Activated CD8-positive, alpha-beta memory T cell treated with anti-CD3 and anti-CD28 coated beads, Interleukin-2, amount 10 ng/mL, durations not matched to agents 7 days and 5 days (primary cell): ENCODE data around the gene LIPA. TPM values are rescaled to one million over a fixed set of nuclear protein-coding genes. Genes with fewer than 3 reads are reported as not detected.

Experiments used
- ATAC-seq: fragments of 150-1000 bp; cut with Tn5 transposase; one replicate; pipeline ENCODE4 v1.10.0; 2021; ENCODE audit warnings: moderate library complexity
- CTCF ChIA-PET: fragments of 350-600 bp; sonication (Branson Sonifier 250); formaldehyde crosslinking; loops from one replicate; lab custom pipeline; 2021; ENCODE audit warnings: antibody characterized with exemption; lab: Charles Lee
- DNase-seq: peaks from one replicate; pipeline ENCODE4 v3.0.0-alpha.2; 2020
- H3K27ac Mint-ChIP-seq: one replicate; pipeline ENCODE4 v1.8.0; 2021; ENCODE audit warnings: mild to moderate bottlenecking, mixed read lengths
- H3K27me3 Mint-ChIP-seq: one replicate; pipeline ENCODE4 v1.8.0; 2021; ENCODE audit warnings: mixed read lengths
- H3K36me3 Mint-ChIP-seq: one replicate; pipeline ENCODE4 v1.8.0; 2021; ENCODE audit warnings: mild to moderate bottlenecking, mixed read lengths
- H3K4me1 Mint-ChIP-seq: one replicate; pipeline ENCODE4 v1.8.0; 2021; ENCODE audit warnings: mixed read lengths
- H3K4me3 Mint-ChIP-seq: one replicate; pipeline ENCODE4 v1.8.0; 2021; ENCODE audit warnings: mild to moderate bottlenecking, moderate library complexity, mixed read lengths
- H3K9me3 Mint-ChIP-seq: one replicate; pipeline ENCODE4 v1.8.0; 2022; ENCODE audit warnings: low read depth, mixed read lengths
- total RNA-seq, 2 experiments: library from RNA; stranded (reverse); gene quantifications; one replicate each; pipeline ENCODE4 v1.2.3, GENCODE V29; 2021

LIPA gene
- total RNA-seq, 2 experiments from 2014 or later = 24.0 to 28.5 TPM

- CTCF ChIA-PET = interaction anchor here (1.6 to 1.9 kb wide), 2 partner anchors 26 to 213 kb away, joined by 3 to 5 read pairs; no protein-coding TSS in a partner anchor
- H3K27ac Mint-ChIP-seq = no peak overlapping the region
- ATAC-seq = no peak
Observed at GRCh38 chr10:89242840-89243568, 8.6 kb downstream of the LIPA start.

GRCh38 chr10:89242345-89242684 lies 9.3 kb downstream of the LIPA start:
- H3K4me3 Mint-ChIP-seq = no peak overlapping the region
- peaks cover 6% of the 10 kb centered on the region for H3K36me3 Mint-ChIP-seq
- no peaks in the 10 kb centered on the region for H3K27me3 Mint-ChIP-seq
- H3K4me1 Mint-ChIP-seq = peaks cover 7% of the 10 kb centered on the region
- no peak for ATAC-seq
- DNase-seq = no peak
- no peaks in the 10 kb centered on the region for H3K9me3 Mint-ChIP-seq
- H3K27ac Mint-ChIP-seq = no peak overlapping the region
- CTCF ChIA-PET = interaction anchor here (1.6 kb wide), 1 partner anchor 25 kb away, joined by 3 read pairs; no protein-coding TSS in a partner anchor

More at GRCh38 chr10:89242840-89243568, 8.6 kb downstream of the LIPA start:
- H3K4me3 Mint-ChIP-seq = no peak overlapping the region
- no peak for DNase-seq
- peaks cover 10% of the 10 kb centered on the region for H3K4me1 Mint-ChIP-seq
- H3K27me3 Mint-ChIP-seq = no peaks in the 10 kb centered on the region
- H3K9me3 Mint-ChIP-seq = no peaks in the 10 kb centered on the region
- peaks cover 9% of the 10 kb centered on the region for H3K36me3 Mint-ChIP-seq

- H3K4me1 Mint-ChIP-seq = peaks cover 7% of the 10 kb centered on the region
- no peak overlapping the region for H3K4me3 Mint-ChIP-seq
- H3K9me3 Mint-ChIP-seq = no peaks in the 10 kb centered on the region
- peaks cover 6% of the 10 kb centered on the region for H3K36me3 Mint-ChIP-seq
- no peak for DNase-seq
- no peak overlapping the region for H3K27ac Mint-ChIP-seq
- no peaks in the 10 kb centered on the region for H3K27me3 Mint-ChIP-seq
- no peak for ATAC-seq
- CTCF ChIA-PET = interaction anchor here (0.8 to 1.1 kb wide), 2 partner anchors 12 to 44 kb away, joined by 4 read pairs; no protein-coding TSS in a partner anchor
Observed at GRCh38 chr10:89241486-89242344, 9.9 kb downstream of the LIPA start.

- Mint-ChIP-seq H3K4me1 (peaks cover 7% of the 10 kb centered on the region), H3K27ac (no peak overlapping the region), H3K4me3 (no peak overlapping the region), H3K36me3 (peaks cover 4% of the 10 kb centered on the region), H3K27me3 (no peaks in the 10 kb centered on the region), H3K9me3 (no peaks in the 10 kb centered on the region)
- DNase-seq = no peak
- CTCF ChIA-PET = interaction anchor here (0.8 to 1.2 kb wide), 3 partner anchors 11 to 44 kb away, joined by 4 read pairs; no protein-coding TSS in a partner anchor
- ATAC-seq = no peak
Observed at GRCh38 chr10:89241026-89241425, 10.5 kb downstream of the LIPA start.

GRCh38 chr10:89240519-89240918 lies 11.1 kb downstream of the LIPA start:
- Mint-ChIP-seq H3K4me3 (no peak overlapping the region), H3K27me3 (no peaks in the 10 kb centered on the region), H3K27ac (no peak overlapping the region), H3K9me3 (no peaks in the 10 kb centered on the region), H3K4me1 (peaks cover 7% of the 10 kb centered on the region), H3K36me3 (peaks cover 4% of the 10 kb centered on the region)
- CTCF ChIA-PET = interaction anchor here (1.1 to 1.2 kb wide), 2 partner anchors 23 to 43 kb away, joined by 4 read pairs; no protein-coding TSS in a partner anchor
- ATAC-seq (no peak), DNase-seq (no peak)

GRCh38 chr10:89238956-89239644 lies 12.5 kb downstream of the LIPA start:
- Mint-ChIP-seq H3K9me3 (no peaks in the 10 kb centered on the region), H3K36me3 (peaks cover 4% of the 10 kb centered on the region), H3K27ac (no peak overlapping the region), H3K4me1 (peaks cover 7% of the 10 kb centered on the region), H3K27me3 (no peaks in the 10 kb centered on the region), H3K4me3 (no peak overlapping the region)
- ATAC-seq (no peak), DNase-seq (no peak)
- CTCF ChIA-PET = interaction anchor here (0.6 to 1.2 kb wide), 2 partner anchors 8 to 9 kb away, joined by 3 read pairs; no protein-coding TSS in a partner anchor

- CTCF ChIA-PET = no interaction called here
- Mint-ChIP-seq H3K36me3 (peaks cover 4% of the 10 kb centered on the region), H3K9me3 (no peaks in the 10 kb centered on the region), H3K4me3 (no peak overlapping the region), H3K27me3 (no peaks in the 10 kb centered on the region), H3K27ac (no peak overlapping the region), H3K4me1 (peaks cover 5% of the 10 kb centered on the region)
- DNase-seq (no peak), ATAC-seq (no peak)
Observed at GRCh38 chr10:89237849-89238248, 13.7 kb downstream of the LIPA start.

- H3K27me3 Mint-ChIP-seq = no peaks in the 10 kb centered on the region
- H3K9me3 Mint-ChIP-seq = no peaks in the 10 kb centered on the region
- no peak overlapping the region for H3K4me3 Mint-ChIP-seq
- CTCF ChIA-PET = no interaction called here
- no peak for DNase-seq
- ATAC-seq = no peak
- no peak overlapping the region for H3K27ac Mint-ChIP-seq
- H3K36me3 Mint-ChIP-seq = peaks cover 5% of the 10 kb centered on the region
- no peaks in the 10 kb centered on the region for H3K4me1 Mint-ChIP-seq
Observed at GRCh38 chr10:89236226-89236797, 15.3 kb downstream of the LIPA start.

- H3K4me1 Mint-ChIP-seq = no peaks in the 10 kb centered on the region
- H3K36me3 Mint-ChIP-seq = peaks cover 5% of the 10 kb centered on the region
- H3K27ac Mint-ChIP-seq = no peak overlapping the region
- H3K27me3 Mint-ChIP-seq = no peaks in the 10 kb centered on the region
- DNase-seq = no peak
- no peaks in the 10 kb centered on the region for H3K9me3 Mint-ChIP-seq
- no peak for ATAC-seq
- H3K4me3 Mint-ChIP-seq = no peak overlapping the region
- CTCF ChIA-PET = interaction anchor here (1.9 kb wide), 1 partner anchor 9 kb away, joined by 7 read pairs; no protein-coding TSS in a partner anchor
Observed at GRCh38 chr10:89235073-89235798, 16.3 kb downstream of the LIPA start.

GRCh38 chr10:89233033-89233432 lies 18.5 kb downstream of the LIPA start:
- CTCF ChIA-PET = interaction anchor here (0.8 to 1.2 kb wide), 3 partner anchors 15 to 203 kb away, joined by 3 to 4 read pairs (median 3); no protein-coding TSS in a partner anchor
- H3K36me3 Mint-ChIP-seq = peaks cover 13% of the 10 kb centered on the region
- H3K4me1 Mint-ChIP-seq = no peaks in the 10 kb centered on the region
- DNase-seq = no peak
- no peaks in the 10 kb centered on the region for H3K27me3 Mint-ChIP-seq
- H3K4me3 Mint-ChIP-seq = no peak overlapping the region
- H3K27ac Mint-ChIP-seq = no peak overlapping the region
- no peak for ATAC-seq
- no peaks in the 10 kb centered on the region for H3K9me3 Mint-ChIP-seq

GRCh38 chr10:89228962-89229361 lies 22.6 kb downstream of the LIPA start:
- CTCF ChIA-PET = interaction anchor here (1.6 kb wide), 1 partner anchor 12 kb away, joined by 4 read pairs; no protein-coding TSS in a partner anchor
- DNase-seq (no peak), ATAC-seq (no peak)
- no peak overlapping the region for H3K4me3 Mint-ChIP-seq
- no peaks in the 10 kb centered on the region for H3K9me3 Mint-ChIP-seq
- no peak overlapping the region for H3K27ac Mint-ChIP-seq
- peaks cover 19% of the 10 kb centered on the region for H3K36me3 Mint-ChIP-seq
- H3K4me1 Mint-ChIP-seq = peaks cover 3% of the 10 kb centered on the region
- no peaks in the 10 kb centered on the region for H3K27me3 Mint-ChIP-seq

- CTCF ChIA-PET = no interaction called here
- Mint-ChIP-seq H3K4me1 (peaks cover 3% of the 10 kb centered on the region), H3K9me3 (no peaks in the 10 kb centered on the region), H3K36me3 (peaks cover 17% of the 10 kb centered on the region), H3K4me3 (no peak overlapping the region), H3K27me3 (no peaks in the 10 kb centered on the region), H3K27ac (no peak overlapping the region)
- no peak for DNase-seq
- no peak for ATAC-seq
Observed at GRCh38 chr10:89228146-89228545, 23.4 kb downstream of the LIPA start.
